Skeletal muscle tissue (tissue), 4 donors: ENCODE results near the gene B3GALT2. TPM values are rescaled to one million over a fixed set of nuclear protein-coding genes. Genes with fewer than 3 reads are reported as not detected.
"Not testable (repeated sequence)": the region's sequence is repeated elsewhere in the genome, so short reads cannot be mapped to it uniquely, and the experiment has no call there.

Source experiments
- H3K27ac ChIP-seq: one replicate; pipeline ENCODE4 v1.7.0; 2013; ENCODE audit warnings: mild to moderate bottlenecking, low read depth, low read length, inconsistent platforms
- H3K27me3 ChIP-seq, 3 donors: one replicate each; pipeline ENCODE4 v1.7.0; 2013; ENCODE audit warnings: low read length in 3 of 3; ENCODE audit not compliant: control insufficient read depth in 3 of 3, insufficient read depth in 3 of 3
- H3K36me3 ChIP-seq, 3 donors: one replicate each; pipeline ENCODE4 v1.7.0; 2013; ENCODE audit warnings: low read length in 3 of 3; ENCODE audit not compliant: control insufficient read depth in 3 of 3, insufficient read depth in 3 of 3
- H3K4me1 ChIP-seq, 3 donors: one replicate each; pipeline ENCODE4 v1.7.0; 2013; ENCODE audit warnings: low read length in 3 of 3, mild to moderate bottlenecking in 3 of 3; ENCODE audit not compliant: control insufficient read depth in 3 of 3, insufficient read depth in 3 of 3
- H3K4me3 ChIP-seq, 3 donors: one replicate each; pipeline ENCODE4 v1.7.0; 2013; ENCODE audit warnings: low read length in 3 of 3
- H3K9ac ChIP-seq, 3 donors: one replicate each; pipeline ENCODE4 v1.7.0; 2013; ENCODE audit warnings: low read length in 3 of 3, mild to moderate bottlenecking in 3 of 3, moderate library complexity in 2 of 3, low read depth in 1 of 3
- H3K9me3 ChIP-seq, 3 donors: one replicate each; pipeline ENCODE4 v1.7.0; 2013; ENCODE audit warnings: low read length in 3 of 3; ENCODE audit not compliant: control insufficient read depth in 3 of 3
- total RNA-seq: library from RNA; depleted of rRNA; stranded (reverse); fragments of >200 nt; gene quantifications from one replicate; pipeline ENCODE4 v1.2.3, GENCODE V29; 2014
- donor health status: Osteomylitis.

B3GALT2 gene
- total RNA-seq, 1 donor from 2014 or later, result 6.8 TPM

DNA sequence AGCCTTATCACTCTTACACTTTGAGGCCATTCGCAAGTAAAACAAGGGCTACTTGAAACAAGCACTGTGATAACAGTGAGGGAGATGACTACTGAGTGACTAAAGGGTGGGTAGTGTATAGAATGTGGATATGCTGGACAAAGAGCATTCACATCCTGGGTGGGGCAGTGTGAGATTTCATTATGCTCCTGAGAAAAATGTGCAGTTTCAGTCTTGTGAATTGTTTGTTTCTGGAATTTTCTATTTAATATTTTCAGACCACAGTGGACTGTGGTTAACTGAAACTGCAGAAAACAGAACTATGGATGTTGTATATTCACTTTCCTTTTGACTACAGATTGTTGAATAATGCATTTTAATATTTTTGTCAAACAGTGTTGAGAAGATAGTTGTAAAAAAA, 25.1 kb upstream of the B3GALT2 start:
- no peaks in the 10 kb centered on the region for H3K4me1 ChIP-seq
- no peak overlapping the region for H3K27ac ChIP-seq
- H3K9ac ChIP-seq, result no peak overlapping the region
- peaks cover 3 to 5% (median 3%) of the 10 kb centered on the region in 3 donors for H3K36me3 ChIP-seq
- H3K4me3 ChIP-seq, result no peak overlapping the region
- no peaks in the 10 kb centered on the region for H3K27me3 ChIP-seq
- no peaks in the 10 kb centered on the region for H3K9me3 ChIP-seq

DNA sequence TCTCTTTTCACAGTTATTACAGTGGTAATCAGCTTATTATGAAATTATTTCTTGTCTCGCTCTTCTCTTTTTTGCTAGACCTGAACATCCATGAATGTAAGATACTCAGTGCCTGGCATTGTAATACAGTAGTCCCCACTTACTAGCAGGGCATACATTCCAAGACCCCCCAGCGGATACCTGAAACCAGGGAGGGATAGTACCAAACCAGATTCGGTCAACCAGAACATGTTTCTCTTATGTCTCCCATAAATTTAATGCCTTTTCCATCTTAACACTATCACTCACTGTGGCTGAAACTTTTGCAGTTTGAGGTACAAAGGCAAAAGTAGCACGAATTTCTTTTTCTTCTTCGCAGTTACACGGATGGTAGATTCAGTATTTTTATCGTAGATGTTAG, 24.6 kb upstream of the B3GALT2 start:
- Histone ChIP-seq H3K36me3 (peaks cover 3 to 5% (median 3%) of the 10 kb centered on the region in 3 donors), H3K4me3 (no peak overlapping the region), H3K27ac (no peak overlapping the region), H3K27me3 (no peaks in the 10 kb centered on the region), H3K9ac (no peak overlapping the region), H3K4me1 (no peaks in the 10 kb centered on the region), H3K9me3 (no peaks in the 10 kb centered on the region)

DNA sequence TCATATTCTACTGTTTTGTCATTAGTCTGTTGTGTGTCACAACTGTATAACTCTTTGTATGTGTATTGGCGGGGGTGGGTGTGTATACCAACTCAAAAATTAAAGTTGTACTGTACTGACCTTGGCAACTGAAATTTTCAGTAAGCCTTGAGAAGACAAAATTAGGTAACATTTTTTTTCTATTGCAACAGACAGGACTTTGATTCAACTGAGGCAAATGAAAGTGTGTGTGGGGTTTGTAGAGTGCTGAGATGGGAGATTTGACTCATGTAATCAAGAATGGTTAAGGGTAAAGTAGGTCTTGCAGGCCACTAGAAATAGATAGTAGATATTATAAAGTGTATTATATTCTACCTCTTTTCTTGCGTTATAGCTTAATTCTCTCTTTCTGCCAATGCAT, 14.6 kb upstream of the B3GALT2 start:
- Histone ChIP-seq H3K27me3 (no peaks in the 10 kb centered on the region), H3K4me3 (no peak overlapping the region), H3K4me1 (no peaks in the 10 kb centered on the region), H3K36me3 (no peaks in the 10 kb centered on the region), H3K9me3 (no peaks in the 10 kb centered on the region), H3K27ac (no peak overlapping the region), H3K9ac (no peak overlapping the region)

DNA sequence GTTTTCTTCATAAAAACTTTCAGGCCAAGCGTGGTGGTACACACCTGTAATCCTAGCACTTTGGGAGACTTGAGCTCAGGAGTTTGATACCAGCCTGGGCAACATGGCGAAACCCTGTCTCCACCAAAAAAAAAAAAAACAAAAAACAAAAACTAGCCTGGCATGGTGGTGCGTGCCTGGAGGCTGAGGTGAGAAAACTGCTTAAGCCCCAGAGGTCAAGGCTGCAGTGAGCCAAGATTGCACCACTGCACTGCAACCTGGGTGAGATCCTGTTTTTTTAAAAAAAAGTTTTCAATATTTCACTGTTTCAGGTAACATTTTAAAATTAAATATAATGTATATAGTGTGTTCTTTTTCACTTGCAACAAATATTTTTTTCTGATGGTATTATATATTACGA, 13.5 kb upstream of the B3GALT2 start:
- H3K36me3 ChIP-seq, result no peaks in the 10 kb centered on the region
- H3K27ac ChIP-seq, result no peak overlapping the region
- no peak overlapping the region for H3K4me3 ChIP-seq
- H3K27me3 ChIP-seq, result no peaks in the 10 kb centered on the region
- no peaks in the 10 kb centered on the region for H3K4me1 ChIP-seq
- no peak overlapping the region for H3K9ac ChIP-seq
- no peaks in the 10 kb centered on the region for H3K9me3 ChIP-seq

DNA sequence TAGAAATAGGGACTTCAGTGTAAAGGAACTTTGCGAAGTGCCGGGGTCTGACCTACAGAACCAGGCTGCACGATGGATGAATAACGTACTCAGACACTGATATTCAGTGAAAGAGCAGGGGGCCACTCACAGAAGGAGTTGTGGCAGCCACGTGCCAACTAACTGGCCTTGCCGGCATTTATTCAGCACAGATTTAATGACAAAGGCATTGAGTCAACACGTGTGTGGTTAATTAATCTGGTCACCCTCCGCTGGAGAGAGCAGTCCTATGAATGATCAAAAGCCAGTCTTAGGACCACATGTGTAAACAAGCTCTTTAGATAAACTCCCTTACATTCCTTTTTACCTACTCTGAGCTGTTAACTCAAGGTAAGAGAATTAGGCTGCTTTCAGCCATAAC, 6.2 kb upstream of the B3GALT2 start:
- Histone ChIP-seq H3K27ac (no peak overlapping the region), H3K4me3 (no peak overlapping the region), H3K4me1 (peaks cover 2 to 3% (median 3%) of the 10 kb centered on the region in 3 donors), H3K9me3 (no peaks in the 10 kb centered on the region), H3K9ac (no peak overlapping the region), H3K27me3 (no peaks in the 10 kb centered on the region), H3K36me3 (no peaks in the 10 kb centered on the region)

DNA sequence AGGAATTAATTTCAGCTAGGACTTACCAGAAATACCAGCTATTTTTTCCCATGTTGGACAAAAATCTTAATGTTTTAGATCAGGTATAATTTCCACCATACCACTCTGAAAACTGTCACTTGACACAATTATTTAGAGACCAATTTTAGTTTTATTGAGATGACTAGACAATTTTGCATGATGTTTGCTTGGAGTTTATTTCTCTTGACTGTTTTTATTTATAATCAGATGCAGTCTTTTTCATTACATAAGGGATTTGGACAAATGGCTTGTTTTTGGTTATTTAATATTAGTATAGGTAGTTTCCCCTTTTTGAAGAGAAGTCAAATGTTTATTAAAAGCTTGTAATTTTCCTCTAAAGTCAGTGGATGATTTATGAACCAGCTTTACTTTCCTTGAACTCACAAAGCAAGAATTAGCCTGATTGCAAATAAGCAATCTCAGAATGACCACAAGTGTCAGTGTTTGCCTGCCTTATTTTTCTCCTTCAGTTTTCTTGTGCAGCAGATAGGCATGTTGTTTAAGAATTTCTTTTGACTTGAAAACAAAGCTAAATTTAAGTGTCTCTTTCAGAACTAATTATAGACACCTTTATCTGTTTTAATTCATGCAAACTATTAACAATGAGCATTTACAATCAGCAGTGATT, 3.8 kb upstream of the B3GALT2 start:
- no peaks in the 10 kb centered on the region for H3K9me3 ChIP-seq
- no peak overlapping the region for H3K27ac ChIP-seq
- H3K36me3 ChIP-seq, result no peaks in the 10 kb centered on the region
- H3K4me1 ChIP-seq, result peaks cover 11 to 12% (median 11%) of the 10 kb centered on the region in 3 donors
- no peak overlapping the region for H3K9ac ChIP-seq
- no peak overlapping the region for H3K4me3 ChIP-seq
- no peaks in the 10 kb centered on the region for H3K27me3 ChIP-seq

DNA sequence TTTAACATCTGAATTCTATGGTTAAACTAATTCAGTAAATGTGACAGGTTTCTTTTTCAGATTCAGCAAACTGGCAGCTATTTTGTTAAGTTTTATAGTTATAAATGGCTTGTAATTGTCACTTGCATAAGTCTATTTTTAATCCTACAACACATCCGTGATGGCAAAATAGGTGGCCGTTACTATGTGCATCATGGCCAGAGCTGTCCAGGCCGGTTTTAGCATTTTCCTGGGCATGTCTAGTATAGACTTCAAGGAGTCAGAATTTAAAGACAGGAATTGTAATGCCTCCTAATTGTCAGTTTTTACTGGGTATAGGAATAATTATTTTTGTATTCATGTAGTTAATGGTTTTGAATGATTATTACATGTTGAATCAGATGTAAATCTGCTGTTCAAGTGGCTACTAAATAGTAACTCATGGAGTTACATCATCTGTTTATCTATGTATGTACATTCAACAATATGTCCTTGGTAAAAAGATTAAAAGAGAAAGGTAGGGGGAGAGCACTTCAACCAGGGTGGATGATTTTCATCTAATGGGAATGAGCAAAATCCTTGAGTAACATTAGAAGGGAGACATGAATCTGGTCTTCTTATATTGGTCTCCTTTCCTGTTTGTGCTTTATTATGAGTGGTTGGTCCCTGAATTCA, 3.2 kb upstream of the B3GALT2 start:
- Histone ChIP-seq H3K9me3 (no peaks in the 10 kb centered on the region), H3K4me3 (no peak overlapping the region), H3K27ac (no peak overlapping the region), H3K27me3 (no peaks in the 10 kb centered on the region), H3K9ac (no peak overlapping the region), H3K4me1 (peaks cover 11 to 12% (median 11%) of the 10 kb centered on the region in 3 donors), H3K36me3 (no peaks in the 10 kb centered on the region)

DNA sequence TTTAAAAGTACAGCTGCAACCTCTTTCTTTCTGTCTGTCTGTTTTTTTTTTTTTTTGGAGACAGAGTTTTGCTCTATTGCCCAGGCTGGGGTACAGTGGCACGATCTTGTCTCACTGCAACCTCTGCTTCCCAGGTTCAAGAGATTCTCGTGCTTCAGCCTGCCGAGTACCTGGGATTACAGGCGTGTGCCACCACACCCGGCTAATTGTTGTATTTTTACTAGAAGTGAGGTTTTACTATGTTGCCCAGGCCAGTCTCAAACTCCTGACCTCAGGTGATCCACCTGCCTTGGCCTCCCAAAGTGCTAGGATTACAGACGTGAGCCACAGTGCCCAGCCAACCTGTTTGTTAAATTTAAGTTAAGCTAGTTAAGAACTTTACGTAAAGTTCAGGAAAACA, 2.5 kb upstream of the B3GALT2 start:
- H3K4me1 ChIP-seq, result peaks cover 11 to 12% (median 11%) of the 10 kb centered on the region in 3 donors
- not testable (repeated sequence) for H3K27me3 ChIP-seq, H3K4me3 ChIP-seq, H3K9ac ChIP-seq, H3K36me3 ChIP-seq, H3K27ac ChIP-seq, H3K9me3 ChIP-seq

DNA sequence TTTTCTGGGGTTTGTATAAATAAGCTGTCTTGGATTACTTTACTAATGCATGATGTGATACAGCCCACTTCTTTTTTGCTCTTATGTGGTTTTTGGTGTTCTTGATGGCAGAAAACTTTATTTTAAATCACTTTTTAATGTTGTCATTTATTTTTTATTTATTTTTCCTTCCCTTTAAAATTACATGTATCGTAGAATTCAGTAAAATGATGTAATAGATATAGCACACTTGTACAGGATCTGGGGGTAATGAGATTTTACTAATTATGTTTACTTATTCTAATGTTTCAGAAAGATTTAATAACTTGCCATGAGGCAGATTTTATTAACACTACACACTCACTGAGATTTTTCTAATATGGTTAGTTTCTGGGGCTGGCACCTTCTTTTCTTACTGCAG, 701 bp upstream of the B3GALT2 start:
- H3K4me1 ChIP-seq, result peaks cover 11 to 12% (median 11%) of the 10 kb centered on the region in 3 donors
- no peak overlapping the region for H3K9ac ChIP-seq
- H3K36me3 ChIP-seq, result no peaks in the 10 kb centered on the region
- H3K27me3 ChIP-seq, result no peaks in the 10 kb centered on the region
- no peak overlapping the region for H3K27ac ChIP-seq
- no peak overlapping the region for H3K4me3 ChIP-seq
- no peaks in the 10 kb centered on the region for H3K9me3 ChIP-seq

DNA sequence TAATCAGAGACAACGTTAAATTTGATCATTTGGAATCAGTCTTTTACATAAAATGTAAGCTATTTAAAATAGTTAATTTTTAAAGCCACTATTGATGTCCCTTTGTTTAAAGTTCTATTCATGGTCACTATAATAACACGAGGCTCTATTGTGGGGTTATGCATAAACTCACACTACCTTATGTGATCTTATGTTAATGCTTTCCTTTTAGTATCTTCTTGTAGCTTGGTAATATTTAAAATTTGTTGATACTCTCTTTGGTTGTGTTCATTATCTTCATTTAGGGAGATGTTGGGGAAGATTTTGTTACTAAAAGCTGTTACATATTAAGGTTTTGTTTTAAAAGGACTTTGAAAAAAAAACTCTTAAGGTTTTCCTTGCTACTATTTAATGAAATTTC, 1.2 kb downstream of the B3GALT2 start:
- no peaks in the 10 kb centered on the region for H3K27me3 ChIP-seq
- no peak overlapping the region for H3K4me3 ChIP-seq
- no peak overlapping the region for H3K9ac ChIP-seq
- no peaks in the 10 kb centered on the region for H3K36me3 ChIP-seq
- H3K27ac ChIP-seq, result no peak overlapping the region
- peaks cover 11 to 12% (median 11%) of the 10 kb centered on the region in 3 donors for H3K4me1 ChIP-seq
- no peaks in the 10 kb centered on the region for H3K9me3 ChIP-seq
